Activated naive CD4-positive, alpha-beta T cell treated with anti-CD3 and anti-CD28 coated beads, Interleukin-2, amount 50 U/mL, for 24 hours (primary cell): ENCODE data around the gene SHMT1.

ENCODE experiments used
- H3K27ac Mint-ChIP-seq: one replicate; pipeline ENCODE4 v1.8.0; 2021; ENCODE audit warnings: mild to moderate bottlenecking, mixed read lengths
- H3K27me3 Mint-ChIP-seq: one replicate; pipeline ENCODE4 v1.8.0; 2021; ENCODE audit warnings: mixed read lengths
- H3K36me3 Mint-ChIP-seq: one replicate; pipeline ENCODE4 v1.8.0; 2021; ENCODE audit warnings: mixed read lengths
- H3K4me1 Mint-ChIP-seq: one replicate; pipeline ENCODE4 v1.8.0; 2021; ENCODE audit warnings: mixed read lengths
- H3K4me3 Mint-ChIP-seq: one replicate; pipeline ENCODE4 v1.8.0; 2021; ENCODE audit warnings: mild to moderate bottlenecking, mixed read lengths
- H3K9me3 Mint-ChIP-seq: one replicate; pipeline ENCODE4 v1.8.0; 2021; ENCODE audit warnings: mixed read lengths

Gene SHMT1

GRCh38 chr17:18291718-18292540, 71.4 kb downstream of the SHMT1 start:
- Mint-ChIP-seq H3K27me3 (no peaks in the 10 kb centered on the region), H3K4me3 (no peak overlapping the region), H3K36me3 (peaks cover 9% of the 10 kb centered on the region), H3K27ac (no peak overlapping the region), H3K4me1 (no peaks in the 10 kb centered on the region), H3K9me3 (no peaks in the 10 kb centered on the region)

GRCh38 chr17:18285296-18285695, 78.1 kb downstream of the SHMT1 start:
- H3K4me1 Mint-ChIP-seq = no peaks in the 10 kb centered on the region
- peaks cover 9% of the 10 kb centered on the region for H3K36me3 Mint-ChIP-seq
- no peaks in the 10 kb centered on the region for H3K9me3 Mint-ChIP-seq
- H3K4me3 Mint-ChIP-seq = no peak overlapping the region
- H3K27ac Mint-ChIP-seq = no peak overlapping the region
- no peaks in the 10 kb centered on the region for H3K27me3 Mint-ChIP-seq

- Mint-ChIP-seq H3K27me3 (no peaks in the 10 kb centered on the region), H3K4me3 (no peak overlapping the region), H3K9me3 (no peaks in the 10 kb centered on the region), H3K36me3 (peaks cover 6% of the 10 kb centered on the region), H3K27ac (no peak overlapping the region), H3K4me1 (no peaks in the 10 kb centered on the region)
Observed at GRCh38 chr17:18281788-18282187, 81.6 kb downstream of the SHMT1 start.

- H3K4me3 Mint-ChIP-seq = no peak overlapping the region
- no peaks in the 10 kb centered on the region for H3K9me3 Mint-ChIP-seq
- no peak overlapping the region for H3K27ac Mint-ChIP-seq
- H3K27me3 Mint-ChIP-seq = no peaks in the 10 kb centered on the region
- H3K4me1 Mint-ChIP-seq = no peaks in the 10 kb centered on the region
- H3K36me3 Mint-ChIP-seq = peaks cover 6% of the 10 kb centered on the region
Observed at GRCh38 chr17:18280766-18281371, 82.5 kb downstream of the SHMT1 start.

GRCh38 chr17:18280249-18280648, 83.1 kb downstream of the SHMT1 start:
- H3K27me3 Mint-ChIP-seq = no peaks in the 10 kb centered on the region
- H3K4me1 Mint-ChIP-seq = no peaks in the 10 kb centered on the region
- no peaks in the 10 kb centered on the region for H3K9me3 Mint-ChIP-seq
- no peak overlapping the region for H3K27ac Mint-ChIP-seq
- peaks cover 3% of the 10 kb centered on the region for H3K36me3 Mint-ChIP-seq
- H3K4me3 Mint-ChIP-seq = no peak overlapping the region

- Mint-ChIP-seq H3K4me3 (no peak overlapping the region), H3K4me1 (no peaks in the 10 kb centered on the region), H3K27me3 (no peaks in the 10 kb centered on the region), H3K9me3 (no peaks in the 10 kb centered on the region), H3K36me3 (peaks cover 3% of the 10 kb centered on the region), H3K27ac (no peak overlapping the region)
Observed at GRCh38 chr17:18278867-18279266, 84.5 kb downstream of the SHMT1 start.
